Measurements from ENCODE around the gene GNGT2. TPM values are rescaled to one million over a fixed set of nuclear protein-coding genes. Genes with fewer than 3 reads are reported as not detected.

Gene GNGT2
- polyA plus RNA-seq, 3 donors = 16.0 to 25.1 (median 16.7) TPM

DNA sequence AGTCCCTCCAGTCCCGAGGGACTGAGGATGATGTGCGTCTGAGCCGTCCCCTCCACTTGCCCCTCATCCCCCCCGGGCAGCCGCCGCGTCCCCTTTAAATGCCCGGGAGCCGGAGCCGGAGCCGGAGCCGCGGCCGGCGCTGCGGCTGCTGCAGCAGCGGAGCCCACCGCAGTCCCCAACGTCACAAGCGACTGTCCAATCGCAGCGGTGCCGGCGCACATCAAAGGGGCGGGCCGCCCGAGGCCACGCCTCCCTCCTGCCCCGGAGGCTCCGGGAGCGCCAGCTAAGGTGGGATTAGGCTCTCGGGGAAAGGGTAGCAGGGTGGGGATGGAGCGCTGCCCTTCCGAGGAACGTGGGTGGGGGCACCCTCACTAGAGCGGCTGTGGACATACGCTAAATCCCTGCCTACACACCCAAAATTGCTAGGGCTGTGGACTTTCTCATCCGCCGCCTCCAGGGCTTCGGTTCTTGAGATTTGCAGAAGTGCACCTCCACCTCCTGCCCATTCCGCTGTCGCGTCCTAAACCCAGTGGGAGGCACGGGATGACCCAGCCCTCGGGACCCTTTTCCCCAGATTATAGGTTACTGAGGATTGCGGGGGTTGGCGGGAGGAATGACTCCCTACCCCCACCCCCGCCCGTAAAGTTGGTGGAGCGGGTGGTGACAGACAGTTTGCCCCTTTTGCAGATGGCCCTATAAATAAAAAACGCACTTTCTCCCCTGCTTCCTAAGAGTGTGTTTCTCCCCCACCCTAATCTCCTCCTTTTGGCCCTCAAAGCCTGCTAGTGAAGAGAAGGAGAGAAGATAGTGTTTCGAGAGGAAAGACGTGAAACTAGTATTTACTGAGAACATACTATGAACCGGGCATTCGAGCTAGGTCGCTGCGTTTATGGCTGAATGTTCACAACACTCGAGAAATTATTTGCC, 20.5 kb upstream of the GNGT2 start, which contains the start of gene PHOSPHO1:
Gene PHOSPHO1 (minus strand): TSS at position 152 of the 927 bp plus-strand sequence. CDS start 4,096 bp downstream, outside the sequence.
- intact Hi-C loops (cut with micrococcal nuclease) = no loop called here
- H3K4me1 Mint-ChIP-seq = peaks cover 45% of the 10 kb centered on the region
- peak within 1 kb of the TSS; percentile 91 for H3K4me2 ChIP-seq (replicated peaks; ENCODE audit: extremely low read depth, low read length, poor library complexity, severe bottlenecking)
- peak within 1 kb of the TSS in 1 of 2 donors; percentile 67 for H3K27ac ChIP-seq (ENCODE audit: low read depth in 1 of 2, low read length in 2 of 2)
- peak within 1 kb of the TSS; percentile 56 to 81 (median 61) for H3K4me3 ChIP-seq (replicated peaks in 1 of 3; ENCODE audit: low read depth in 2 of 3, low read length in 3 of 3)
- peak within 1 kb of the TSS; percentile 82 for H2AFZ ChIP-seq (ENCODE audit: insufficient read depth, low read depth, low read length, poor library complexity, severe bottlenecking)
- TF ChIP-seq, protein P1, sequence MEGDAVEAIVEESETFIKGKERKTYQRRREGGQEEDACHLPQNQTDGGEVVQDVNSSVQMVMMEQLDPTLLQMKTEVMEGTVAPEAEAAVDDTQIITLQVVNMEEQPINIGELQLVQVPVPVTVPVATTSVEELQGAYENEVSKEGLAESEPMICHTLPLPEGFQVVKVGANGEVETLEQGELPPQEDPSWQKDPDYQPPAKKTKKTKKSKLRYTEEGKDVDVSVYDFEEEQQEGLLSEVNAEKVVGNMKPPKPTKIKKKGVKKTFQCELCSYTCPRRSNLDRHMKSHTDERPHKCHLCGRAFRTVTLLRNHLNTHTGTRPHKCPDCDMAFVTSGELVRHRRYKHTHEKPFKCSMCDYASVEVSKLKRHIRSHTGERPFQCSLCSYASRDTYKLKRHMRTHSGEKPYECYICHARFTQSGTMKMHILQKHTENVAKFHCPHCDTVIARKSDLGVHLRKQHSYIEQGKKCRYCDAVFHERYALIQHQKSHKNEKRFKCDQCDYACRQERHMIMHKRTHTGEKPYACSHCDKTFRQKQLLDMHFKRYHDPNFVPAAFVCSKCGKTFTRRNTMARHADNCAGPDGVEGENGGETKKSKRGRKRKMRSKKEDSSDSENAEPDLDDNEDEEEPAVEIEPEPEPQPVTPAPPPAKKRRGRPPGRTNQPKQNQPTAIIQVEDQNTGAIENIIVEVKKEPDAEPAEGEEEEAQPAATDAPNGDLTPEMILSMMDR (IDR thresholded peaks at IDR 0.05) = no peak
- H3K9me3 ChIP-seq (replicated peaks in 1 of 2; ENCODE audit: control insufficient read depth in 1 of 2, insufficient read depth in 1 of 2, low read length in 2 of 2) = no peaks in the 10 kb centered on the region
- H3K9ac ChIP-seq (ENCODE audit: insufficient read depth, low read length, poor library complexity, severe bottlenecking) = peak within 1 kb of the TSS; percentile 38
- peaks cover 0 to 8% (median 2%) of the 10 kb centered on the region in 7 donors for H3K9me3 Mint-ChIP-seq
- no peaks in the 10 kb centered on the region for H3K36me3 ChIP-seq (replicated peaks in 1 of 2; ENCODE audit: control insufficient read depth in 1 of 2, insufficient read depth in 2 of 2, low read length in 2 of 2)
- peaks cover 32 to 57% (median 48%) of the 10 kb centered on the region in 3 donors for H3K27me3 Mint-ChIP-seq (ENCODE audit: low read depth in 3 of 3)
- peaks cover 14 to 40% of the 10 kb centered on the region in 2 donors for H3K27me3 ChIP-seq (ENCODE audit: control insufficient read depth in 2 of 2, insufficient read depth in 2 of 2, low read length in 2 of 2)
- peaks cover 32 to 53% of the 10 kb centered on the region in 2 donors for H3K4me1 ChIP-seq (ENCODE audit: control insufficient read depth in 1 of 2, insufficient read depth in 2 of 2, low read length in 2 of 2)
- H3K79me2 ChIP-seq (ENCODE audit: insufficient read depth, low read length) = no peaks in the 10 kb centered on the region
- H3K4me3 Mint-ChIP-seq = peak within 1 kb of the TSS; percentile 76 to 92
- H3K27ac Mint-ChIP-seq = peak within 1 kb of the TSS in 6 of 7 donors; percentile 58 to 87 (median 71)
- DNase-seq = peak; percentile 75 to 85 (median 76)
- peaks cover 7% of the 10 kb centered on the region for H4K20me1 ChIP-seq (ENCODE audit: insufficient read depth, low read length)
- WGBS (ENCODE audit: insufficient coverage) = 7% methylated on average over 37 of the region's 58 CpGs
- H3K36me3 Mint-ChIP-seq = peaks cover under 1 to 9% of the 10 kb centered on the region in 2 donors

GRCh38 chr17:49229805-49230600, 19.6 kb upstream of the GNGT2 start:
- peaks cover 40% of the 10 kb centered on the region for H3K4me1 Mint-ChIP-seq
- TF ChIP-seq, protein P1 (IDR thresholded peaks at IDR 0.05) = no peak
- no peak for DNase-seq
- peak overlapping the region; percentile 56 to 81 (median 61) for H3K4me3 ChIP-seq (replicated peaks in 1 of 3; ENCODE audit: low read depth in 2 of 3, low read length in 3 of 3)
- H3K27me3 Mint-ChIP-seq (ENCODE audit: low read depth in 3 of 3) = peaks cover 41 to 66% (median 54%) of the 10 kb centered on the region in 3 donors
- peak overlapping the region in 3 of 7 donors; percentile 17 to 87 (median 72) for H3K27ac Mint-ChIP-seq
- peaks cover 0 to 5% of the 10 kb centered on the region in 2 donors for H3K9me3 ChIP-seq (replicated peaks in 1 of 2; ENCODE audit: control insufficient read depth in 1 of 2, insufficient read depth in 1 of 2, low read length in 2 of 2)
- WGBS (ENCODE audit: insufficient coverage) = 32% methylated on average over 11 of the region's 36 CpGs
- peaks cover 25 to 47% of the 10 kb centered on the region in 2 donors for H3K4me1 ChIP-seq (ENCODE audit: control insufficient read depth in 1 of 2, insufficient read depth in 2 of 2, low read length in 2 of 2)
- H3K79me2 ChIP-seq (ENCODE audit: insufficient read depth, low read length) = no peaks in the 10 kb centered on the region
- intact Hi-C loops (cut with micrococcal nuclease) = loop anchor here in 1 of 2 donors (5.0 kb wide), 1 partner anchor 62 kb away; no protein-coding TSS in a partner anchor
- peaks cover 15% of the 10 kb centered on the region for H4K20me1 ChIP-seq (ENCODE audit: insufficient read depth, low read length)
- H3K4me3 Mint-ChIP-seq = peak overlapping the region; percentile 76 to 92
- peak overlapping the region in 1 of 2 donors; percentile 67 for H3K27ac ChIP-seq (ENCODE audit: low read depth in 1 of 2, low read length in 2 of 2)
- peaks cover 6 to 15% of the 10 kb centered on the region in 2 donors for H3K36me3 Mint-ChIP-seq
- peaks cover 20 to 49% of the 10 kb centered on the region in 2 donors for H3K27me3 ChIP-seq (ENCODE audit: control insufficient read depth in 2 of 2, insufficient read depth in 2 of 2, low read length in 2 of 2)
- no peaks in the 10 kb centered on the region for H3K36me3 ChIP-seq (replicated peaks in 1 of 2; ENCODE audit: control insufficient read depth in 1 of 2, insufficient read depth in 2 of 2, low read length in 2 of 2)
- H3K9ac ChIP-seq (ENCODE audit: insufficient read depth, low read length, poor library complexity, severe bottlenecking) = peak overlapping the region; percentile 38
- peak overlapping the region; percentile 91 for H3K4me2 ChIP-seq (replicated peaks; ENCODE audit: extremely low read depth, low read length, poor library complexity, severe bottlenecking)
- peaks cover 0 to 9% (median 4%) of the 10 kb centered on the region in 7 donors for H3K9me3 Mint-ChIP-seq
- peak overlapping the region; percentile 82 for H2AFZ ChIP-seq (ENCODE audit: insufficient read depth, low read depth, low read length, poor library complexity, severe bottlenecking)
